Mucosa of descending colon (tissue), 3 donors: ENCODE measurements around the gene OR51M1. TPM values are rescaled to one million over a fixed set of nuclear protein-coding genes. Genes with fewer than 3 reads are reported as not detected.
"Not testable (repeated sequence)": the region's sequence is repeated elsewhere in the genome, so short reads cannot be mapped to it uniquely, and the experiment has no call there.

ENCODE experiments used
- ATAC-seq: fragments of 200-7000 bp; cut with Tn5 transposase; one replicate; pipeline ENCODE4 v1.9.1; 2020; ENCODE audit warnings: mild to moderate bottlenecking, moderate library complexity
- DNase-seq, 3 donors: peaks; one replicate each; pipeline ENCODE4 v3.0.0-alpha.2; 2020
- H3K36me3 ChIP-seq: fragments of 200-600 bp; one replicate; pipeline ENCODE4 v1.8.0; 2021; ENCODE audit warnings: low read depth, mild to moderate bottlenecking
- H3K4me1 ChIP-seq: fragments of 200-600 bp; one replicate; pipeline ENCODE4 v1.8.0; 2021; ENCODE audit warnings: low read depth, mild to moderate bottlenecking
- H3K4me3 ChIP-seq: fragments of 200-600 bp; one replicate; pipeline ENCODE4 v1.8.0; 2021; ENCODE audit warnings: mild to moderate bottlenecking
- H3K9me3 ChIP-seq: fragments of 200-600 bp; one replicate; pipeline ENCODE4 v1.8.0; 2021; ENCODE audit warnings: mild to moderate bottlenecking
- CTCF ChIP-seq: fragments of 200-600 bp; IDR thresholded peaks from one replicate; pipeline ENCODE4 v1.8.0; 2022; ENCODE audit warnings: antibody characterized with exemption, mild to moderate bottlenecking
- intact Hi-C, 2 donors: fragments of 100-400 bp; cut with DNase I in 1 of 2; cut with micrococcal nuclease in 1 of 2; formaldehyde crosslinking; loops; one replicate each; pipeline versions ENCODE4 v1.11.0 to v1.11.1; 2022; cut with DNase I, micrococcal nuclease
- total RNA-seq, 3 donors: library from RNA; stranded (reverse); fragmentation: NEBNext Ultra II Directional in 2 of 3; extraction: Animal tissue kit (Norgen Biotek cat#: 25700) in 2 of 3; gene quantifications; one replicate each; pipeline versions ENCODE4 v1.2.1 to v1.2.4, GENCODE V29; 2021 to 2023
- donor health status: DM: no; HTN: no; CAD: no; lungs with moderate emphysema.
- donor health status: DM: no; HTN: no; CAD: no.
- donor health status: DM: no; HTN: yes; CAD: no.

Gene OR51M1
- total RNA-seq, 3 donors from 2014 or later, result not detected

- H3K36me3 ChIP-seq, result no peaks in the 10 kb centered on the region
- no peak for ATAC-seq
- no peak overlapping the region for H3K4me3 ChIP-seq
- intact Hi-C loops, result no loop called here
- H3K4me1 ChIP-seq, result no peaks in the 10 kb centered on the region
- H3K9me3 ChIP-seq, result no peaks in the 10 kb centered on the region
- no peak for TF ChIP-seq CTCF
- no peak for DNase-seq
These were observed 19.9 kb upstream of the OR51M1 start for GRCh38 chr11:5363679-5364078.

GRCh38 chr11:5364214-5364613 is 19.4 kb upstream of the OR51M1 start:
- no peaks in the 10 kb centered on the region for H3K4me1 ChIP-seq
- no peak overlapping the region for H3K4me3 ChIP-seq
- no peaks in the 10 kb centered on the region for H3K9me3 ChIP-seq
- TF ChIP-seq CTCF, result no peak
- ATAC-seq (no peak), DNase-seq (no peak)
- H3K36me3 ChIP-seq, result no peaks in the 10 kb centered on the region
- intact Hi-C loops, result no loop called here

- H3K4me1 ChIP-seq, intact Hi-C loops, ATAC-seq: not testable (repeated sequence)
These were observed 17.2 kb upstream of the OR51M1 start for GRCh38 chr11:5366365-5366764.

GRCh38 chr11:5366856-5367255 is 16.8 kb upstream of the OR51M1 start:
- Histone ChIP-seq H3K4me1 (no peaks in the 10 kb centered on the region), H3K36me3 (no peaks in the 10 kb centered on the region), H3K9me3 (no peaks in the 10 kb centered on the region), H3K4me3 (no peak overlapping the region)
- ATAC-seq (no peak), DNase-seq (no peak)
- intact Hi-C loops, result no loop called here
- TF ChIP-seq CTCF, result no peak

More at GRCh38 chr11:5366365-5366764, 17.2 kb upstream of the OR51M1 start:
- not testable (repeated sequence) for H3K36me3 ChIP-seq, H3K9me3 ChIP-seq, DNase-seq, H3K4me3 ChIP-seq

- TF ChIP-seq CTCF, result no peak
- Histone ChIP-seq H3K36me3 (no peaks in the 10 kb centered on the region), H3K9me3 (no peaks in the 10 kb centered on the region), H3K4me3 (no peak overlapping the region), H3K4me1 (no peaks in the 10 kb centered on the region)
- intact Hi-C loops, result no loop called here
- DNase-seq, result no peak
- no peak for ATAC-seq
These were observed 16.1 kb upstream of the OR51M1 start for GRCh38 chr11:5367448-5368074.

- DNase-seq (no peak), ATAC-seq (no peak)
- no peaks in the 10 kb centered on the region for H3K9me3 ChIP-seq
- intact Hi-C loops, result no loop called here
- no peaks in the 10 kb centered on the region for H3K36me3 ChIP-seq
- TF ChIP-seq CTCF, result no peak
- no peak overlapping the region for H3K4me3 ChIP-seq
- H3K4me1 ChIP-seq, result no peaks in the 10 kb centered on the region
These were observed 15.0 kb upstream of the OR51M1 start for GRCh38 chr11:5368502-5369043.
